Measurements from ENCODE around the gene UBE2V1. TPM values are rescaled to one million over a fixed set of nuclear protein-coding genes. Genes with fewer than 3 reads are reported as not detected.
"Not testable (repeated sequence)": the region's sequence is repeated elsewhere in the genome, so short reads cannot be mapped to it uniquely, and the experiment has no call there.

The UBE2V1 gene
- polyA plus RNA-seq, 1 donor = 184 TPM

GRCh38 chr20:50098259-50098658 is 14.7 kb downstream of the UBE2V1 start:
- no peak for DNase-seq

GRCh38 chr20:50097843-50098242 is 15.1 kb downstream of the UBE2V1 start:
- no peak for DNase-seq

GRCh38 chr20:50096237-50096636 is 16.7 kb downstream of the UBE2V1 start:
- DNase-seq = no peak

GRCh38 chr20:50095476-50096078 is 17.4 kb downstream of the UBE2V1 start:
- no peak for DNase-seq

GRCh38 chr20:50094522-50094921 is 18.4 kb downstream of the UBE2V1 start:
- DNase-seq = no peak

- no peak for DNase-seq
Observed at GRCh38 chr20:50093240-50093639, 19.7 kb downstream of the UBE2V1 start.

GRCh38 chr20:50092436-50092835 is 20.5 kb downstream of the UBE2V1 start:
- DNase-seq = no peak

GRCh38 chr20:50089787-50090177 is 23.2 kb downstream of the UBE2V1 start:
- DNase-seq = no peak

- no peak for DNase-seq
Observed at GRCh38 chr20:50089140-50089786, 23.7 kb downstream of the UBE2V1 start.

GRCh38 chr20:50088022-50088421 is 24.9 kb downstream of the UBE2V1 start:
- DNase-seq = no peak

- DNase-seq = peak; percentile 62
Observed at GRCh38 chr20:50085481-50086365, 27.2 kb downstream of the UBE2V1 start.

- no peak for DNase-seq
Observed at GRCh38 chr20:50085146-50085480, 27.8 kb downstream of the UBE2V1 start.

- DNase-seq = no peak
Observed at GRCh38 chr20:50083034-50083433, 29.9 kb downstream of the UBE2V1 start.

- not testable (repeated sequence) for DNase-seq
Observed at GRCh38 chr20:50082056-50082455, 30.9 kb downstream of the UBE2V1 start.

- DNase-seq = no peak
Observed at GRCh38 chr20:50077818-50078601, 34.9 kb downstream of the UBE2V1 start.

GRCh38 chr20:50073500-50073899 is 39.5 kb downstream of the UBE2V1 start:
- DNase-seq = no peak

- DNase-seq = peak; percentile 90
Observed at GRCh38 chr20:50071039-50071888, 41.7 kb downstream of the UBE2V1 start.

GRCh38 chr20:50070361-50070760 is 42.6 kb downstream of the UBE2V1 start:
- no peak for DNase-seq

- no peak for DNase-seq
Observed at GRCh38 chr20:50068041-50068651, 44.8 kb downstream of the UBE2V1 start.

- DNase-seq = no peak
Observed at GRCh38 chr20:50067461-50067860, 45.5 kb downstream of the UBE2V1 start.

- no peak for DNase-seq
Observed at GRCh38 chr20:50067018-50067417, 45.9 kb downstream of the UBE2V1 start.
